H9 (cell line): Measurements from ENCODE around the gene LEKR1. TPM values are rescaled to one million over a fixed set of nuclear protein-coding genes. Genes with fewer than 3 reads are reported as not detected.

Experiments used
- DNase-seq: peaks from one replicate; pipeline ENCODE4 v3.0.0-alpha.2; 2017
- H2AFZ ChIP-seq: one replicate; pipeline ENCODE4 v1.6.1; 2013; ENCODE audit warnings: mild to moderate bottlenecking, low read length, control low read depth, moderate library complexity
- H2AK5ac ChIP-seq: 2 replicates; pipeline ENCODE4 v1.6.1; 2013; ENCODE audit warnings: low read length, control low read depth, mixed read lengths; ENCODE audit not compliant: insufficient read length
- H2BK120ac ChIP-seq: one replicate; pipeline ENCODE4 v1.6.1; 2013; ENCODE audit warnings: low read depth, mild to moderate bottlenecking, low read length, control low read depth, inconsistent platforms; ENCODE audit not compliant: poor library complexity, severe bottlenecking
- H2BK12ac ChIP-seq: 2 replicates; pipeline ENCODE4 v1.6.1; 2013; ENCODE audit warnings: low read length, control low read depth, mixed read lengths, low read depth; ENCODE audit not compliant: insufficient read length
- H2BK15ac ChIP-seq: 2 replicates; pipeline ENCODE4 v1.6.1; 2013; ENCODE audit warnings: low read depth, low read length, control low read depth
- H2BK20ac ChIP-seq: one replicate; pipeline ENCODE4 v1.6.1; 2013; ENCODE audit warnings: low read depth, mild to moderate bottlenecking, low read length, control low read depth, inconsistent platforms; ENCODE audit not compliant: poor library complexity, severe bottlenecking
- H2BK5ac ChIP-seq: 2 replicates; pipeline ENCODE4 v1.6.1; 2013; ENCODE audit warnings: low read length, control low read depth, mixed read lengths; ENCODE audit not compliant: insufficient read length
- H3K14ac ChIP-seq: 2 replicates; pipeline ENCODE4 v1.6.1; 2013; ENCODE audit warnings: low read length, control low read depth; ENCODE audit not compliant: insufficient read depth
- H3K18ac ChIP-seq: 2 replicates; pipeline ENCODE4 v1.6.1; 2013; ENCODE audit warnings: low read depth, mild to moderate bottlenecking, mixed read lengths, low read length, control low read depth; ENCODE audit not compliant: insufficient read length
- H3K23ac ChIP-seq: 2 replicates; pipeline ENCODE4 v1.6.1; 2013; ENCODE audit warnings: low read length, control low read depth, mixed read lengths, low read depth; ENCODE audit not compliant: insufficient read length
- H3K23me2 ChIP-seq: 2 replicates; pipeline ENCODE4 v1.6.1; 2013; ENCODE audit warnings: low read depth, mild to moderate bottlenecking, mixed read lengths, low read length, control low read depth; ENCODE audit not compliant: insufficient read length, poor library complexity, severe bottlenecking
- H3K27ac ChIP-seq: 2 replicates; pipeline ENCODE4 v1.5.1; 2013; ENCODE audit warnings: low read length, control low read depth, mixed read lengths, low read depth; ENCODE audit not compliant: insufficient read length
- H3K27me3 ChIP-seq: 2 replicates; pipeline ENCODE4 v1.6.1; 2013; ENCODE audit warnings: low read length, control low read depth, inconsistent platforms; ENCODE audit not compliant: insufficient read depth
- H3K4ac ChIP-seq: 2 replicates; pipeline ENCODE4 v1.6.1; 2013; ENCODE audit warnings: low read depth, mild to moderate bottlenecking, control low read depth, inconsistent platforms, low read length, moderate library complexity
- H3K4me1 ChIP-seq: 2 replicates; pipeline ENCODE4 v1.6.1; 2013; ENCODE audit warnings: low read length, control low read depth, inconsistent platforms; ENCODE audit not compliant: insufficient read depth
- H3K4me2 ChIP-seq: 2 replicates; pipeline ENCODE4 v1.6.1; 2013; ENCODE audit warnings: low read length, control low read depth, mixed read lengths; ENCODE audit not compliant: insufficient read length, insufficient read depth
- H3K56ac ChIP-seq: 2 replicates; pipeline ENCODE4 v1.6.1; 2013; ENCODE audit warnings: low read depth, mild to moderate bottlenecking, mixed read lengths, low read length, control low read depth; ENCODE audit not compliant: insufficient read length
- H3K79me1 ChIP-seq: 2 replicates; pipeline ENCODE4 v1.6.1; 2013; ENCODE audit warnings: low read depth, mild to moderate bottlenecking, moderate library complexity, low read length, control low read depth, inconsistent platforms; ENCODE audit not compliant: insufficient read depth, poor library complexity, severe bottlenecking
- H3K79me2 ChIP-seq: 2 replicates; pipeline ENCODE4 v1.6.1; 2013; ENCODE audit warnings: low read length, control low read depth, inconsistent platforms; ENCODE audit not compliant: insufficient read depth
- H3K9ac ChIP-seq: 2 replicates; pipeline ENCODE4 v1.6.1; 2013; ENCODE audit warnings: low read length, control low read depth, mixed read lengths; ENCODE audit not compliant: insufficient read length; ENCODE audit errors: extremely low read depth
- H3K9me3 ChIP-seq: one replicate; pipeline ENCODE4 v1.6.1; 2013; ENCODE audit warnings: low read depth, low read length, inconsistent platforms; ENCODE audit not compliant: control insufficient read depth
- H3T11ph ChIP-seq: one replicate; pipeline ENCODE4 v1.6.1; 2013; ENCODE audit warnings: mild to moderate bottlenecking, low read length, control low read depth, inconsistent platforms
- H4K20me1 ChIP-seq: one replicate; pipeline ENCODE4 v1.6.1; 2013; ENCODE audit not compliant: control insufficient read depth, insufficient read length, insufficient read depth
- H4K5ac ChIP-seq: 2 replicates; pipeline ENCODE4 v1.6.1; 2013; ENCODE audit warnings: low read depth, mild to moderate bottlenecking, mixed read lengths, low read length, control low read depth; ENCODE audit not compliant: insufficient read length
- H4K8ac ChIP-seq: replicated peaks from 2 replicates; pipeline ENCODE4 v1.6.1; 2013; ENCODE audit warnings: low read length, control low read depth, mixed read lengths, low read depth; ENCODE audit not compliant: insufficient read length
- H4K91ac ChIP-seq: 2 replicates; pipeline ENCODE4 v1.6.1; 2013; ENCODE audit warnings: low read depth, mild to moderate bottlenecking, moderate library complexity, mixed read lengths, low read length, control low read depth; ENCODE audit not compliant: insufficient read length
- H3K27ac Mint-ChIP-seq, 3 experiments: 2 replicates in 2 of 3; 3 replicates in 1 of 3; pipeline ENCODE4 v1.8.0; 2020 to 2021; ENCODE audit warnings: mixed read lengths in 3 of 3, mild to moderate bottlenecking in 1 of 3, moderate library complexity in 1 of 3
- H3K27me3 Mint-ChIP-seq: 2 replicates; pipeline ENCODE4 v1.8.0; 2021; ENCODE audit warnings: low read depth, mild to moderate bottlenecking, moderate library complexity, mixed read lengths
- H3K36me3 Mint-ChIP-seq, 3 experiments: 2 replicates in 2 of 3; 3 replicates in 1 of 3; pipeline ENCODE4 v1.8.0; 2020 to 2021; ENCODE audit warnings: low read depth in 3 of 3, mixed read lengths in 3 of 3; ENCODE audit not compliant: insufficient read depth in 1 of 3
- H3K4me1 Mint-ChIP-seq, 2 experiments: 2 replicates each; pipeline ENCODE4 v1.8.0; 2020; ENCODE audit warnings: mixed read lengths in 2 of 2
- H3K4me3 Mint-ChIP-seq, 2 experiments: 2 replicates in 1 of 2; 3 replicates in 1 of 2; pipeline ENCODE4 v1.8.0; 2020 to 2021; ENCODE audit warnings: mild to moderate bottlenecking in 2 of 2, mixed read lengths in 2 of 2, moderate library complexity in 1 of 2
- H3K9me3 Mint-ChIP-seq, 2 experiments: 2 replicates in 1 of 2; 3 replicates in 1 of 2; pipeline ENCODE4 v1.8.0; 2020; ENCODE audit warnings: mild to moderate bottlenecking in 2 of 2, mixed read lengths in 2 of 2, moderate library complexity in 1 of 2
- CTCF ChIP-seq: fragments of 200-600 bp; sonication (generic); conservative IDR thresholded peaks from 3 replicates; pipeline ENCODE4 v1.8.0; 2021; ENCODE audit warnings: antibody characterized with exemption, mild to moderate bottlenecking
- WGBS: extraction: QIAGEN DNeasy Blood & Tissue Kit; methylation state at CpG from one replicate; pipeline ENCODE4 v1.1.7; 2013; ENCODE audit warnings: missing lambda C conversion rate, low lambda C conversion rate, mixed read lengths; ENCODE audit not compliant: insufficient read length; ENCODE audit errors: extremely low coverage; 5-methylcytosine and 5-hydroxymethylcytosine counted together
- total RNA-seq: library from RNA; stranded (reverse); gene quantifications from 2 replicates; pipeline ENCODE4 v1.2.1, GENCODE V29; 2021

The LEKR1 gene
- total RNA-seq, 1 experiment from 2014 or later: not detected

DNA sequence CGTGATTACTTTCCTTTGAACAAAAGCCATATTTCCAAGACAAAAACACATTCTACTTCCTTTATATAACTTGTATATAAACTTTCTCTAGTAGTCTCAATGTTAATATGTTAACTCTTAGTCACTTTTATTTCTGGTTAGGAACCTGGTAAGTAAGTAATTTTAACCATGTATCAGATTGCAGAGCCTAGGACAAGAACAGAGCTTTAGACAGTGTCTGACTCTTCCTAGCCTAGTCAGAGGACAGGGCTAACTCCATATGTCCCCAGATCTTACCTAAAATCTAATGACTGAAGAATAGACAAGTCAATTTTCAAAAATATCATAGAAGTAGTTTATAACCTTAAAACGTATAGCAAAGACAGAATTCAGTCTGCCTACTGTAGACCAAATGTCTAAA is 8.3 kb downstream of the LEKR1 start:
- Histone ChIP-seq H3K56ac (no peak overlapping the region), H3K23ac (no peak overlapping the region), H3K4me1 (peaks cover 11% of the 10 kb centered on the region), H2BK20ac (no peak overlapping the region), H3K23me2 (no peaks in the 10 kb centered on the region), H4K20me1 (no peaks in the 10 kb centered on the region), H3K4ac (no peak overlapping the region), H2BK12ac (no peak overlapping the region), H3K27me3 (peaks cover 10% of the 10 kb centered on the region; the same call in 1 of the 2 replicates), H4K8ac (no peak overlapping the region), H3K4me2 (no peak overlapping the region), H3K79me1 (no peaks in the 10 kb centered on the region), H3T11ph (no peak overlapping the region), H4K5ac (no peak overlapping the region), H3K9me3 (no peaks in the 10 kb centered on the region), H2AK5ac (no peak overlapping the region), H3K9ac (no peak overlapping the region), H3K18ac (no peak overlapping the region), H2BK15ac (no peak overlapping the region), H3K14ac (no peak overlapping the region), H3K79me2 (no peaks in the 10 kb centered on the region), H2BK5ac (no peak overlapping the region), H2AFZ (no peak overlapping the region), H4K91ac (no peak overlapping the region), H2BK120ac (no peak overlapping the region), H3K27ac (no peak overlapping the region)
- DNase-seq: no peak
- Mint-ChIP-seq H3K9me3 (no peaks in the 10 kb centered on the region; a peak in 1 of 5 replicates), H3K36me3 (no peaks in the 10 kb centered on the region; a peak in 1 of 7 replicates), H3K4me1 (peaks cover 48 to 66% of the 10 kb centered on the region in 2 experiments), H3K4me3 (no peak overlapping the region), H3K27me3 (peaks cover 27% of the 10 kb centered on the region), H3K27ac (no peak overlapping the region)
- WGBS: no CpG with 5 or more reads among the region's 2 CpGs
- TF ChIP-seq CTCF: no peak
